Measurements from ENCODE around the gene GUCY1A2.

Gene GUCY1A2

GRCh38 chr11:106815209-106815608 is 203.1 kb downstream of the GUCY1A2 start:
- H3K27me3 ChIP-seq (ENCODE audit: control insufficient read depth in 3 of 3, insufficient read depth in 3 of 3, low read depth in 1 of 3, low read length in 3 of 3), result no peaks in the 10 kb centered on the region
- no peak overlapping the region for H4K91ac ChIP-seq (ENCODE audit: low read depth, low read length, poor library complexity)
- H3K27ac ChIP-seq (replicated peaks; ENCODE audit: low read length), result no peak overlapping the region

GRCh38 chr11:106813806-106814205 is 204.5 kb downstream of the GUCY1A2 start:
- H3K9ac ChIP-seq (ENCODE audit: low read depth, low read length, poor library complexity), result no peak overlapping the region
- H3K4me2 ChIP-seq (ENCODE audit: insufficient read depth, low read length, poor library complexity, severe bottlenecking), result no peak overlapping the region
- no peak overlapping the region for H2AFZ ChIP-seq (ENCODE audit: low read length)
- H2BK12ac ChIP-seq (ENCODE audit: low read length), result no peak overlapping the region
- H3K4me1 ChIP-seq (ENCODE audit: control insufficient read depth in 2 of 2, insufficient read depth in 1 of 2, low read depth in 1 of 2, low read length in 2 of 2), result no peaks in the 10 kb centered on the region
- no peaks in the 10 kb centered on the region for H3K36me3 ChIP-seq (replicated peaks in 1 of 2; ENCODE audit: control insufficient read depth in 2 of 2, insufficient read depth in 2 of 2, low read length in 2 of 2)
- H2BK15ac ChIP-seq (ENCODE audit: low read length), result no peak overlapping the region
- no peak for DNase-seq (ENCODE audit: low spot score)
- no peak overlapping the region for H2BK120ac ChIP-seq (ENCODE audit: low read depth, low read length)
- H3K79me1 ChIP-seq (ENCODE audit: low read depth, low read length), result no peaks in the 10 kb centered on the region
- no peak overlapping the region for H3K18ac ChIP-seq (ENCODE audit: low read length)
- H2BK5ac ChIP-seq (ENCODE audit: low read length), result no peak overlapping the region
- no peaks in the 10 kb centered on the region for H3K9me3 ChIP-seq (replicated peaks in 1 of 2; ENCODE audit: control insufficient read depth in 2 of 2, insufficient read depth in 1 of 2, low read depth in 1 of 2, low read length in 2 of 2)
- H3K4me3 ChIP-seq (ENCODE audit: low read length in 2 of 2), result no peak overlapping the region
- no peak overlapping the region for H3K23ac ChIP-seq (ENCODE audit: low read depth, low read length, poor library complexity)
- H4K8ac ChIP-seq (ENCODE audit: low read depth, low read length), result no peak overlapping the region
- no peak overlapping the region for H4K91ac ChIP-seq (ENCODE audit: low read depth, low read length, poor library complexity)
- WGBS, 2 donors (ENCODE audit: extremely low coverage in 2 of 2, insufficient read length in 2 of 2, insufficient replicate concordance in 1 of 2), result no CpG with 5 or more reads among the region's 1 CpG
- no peak overlapping the region for H2AK5ac ChIP-seq (ENCODE audit: low read depth, low read length)
- H3K14ac ChIP-seq (ENCODE audit: low read length), result no peak overlapping the region
- no peak overlapping the region for H3K4ac ChIP-seq (ENCODE audit: low read length)
- H3K27me3 ChIP-seq (ENCODE audit: control insufficient read depth in 3 of 3, insufficient read depth in 3 of 3, low read depth in 1 of 3, low read length in 3 of 3), result no peaks in the 10 kb centered on the region
- no peak overlapping the region for H3K27ac ChIP-seq (replicated peaks; ENCODE audit: low read length)

More at GRCh38 chr11:106815209-106815608, 203.1 kb downstream of the GUCY1A2 start:
- H3K36me3 ChIP-seq (replicated peaks in 1 of 2; ENCODE audit: control insufficient read depth in 2 of 2, insufficient read depth in 2 of 2, low read length in 2 of 2), result no peaks in the 10 kb centered on the region
- H2BK15ac ChIP-seq (ENCODE audit: low read length), result no peak overlapping the region
- H4K8ac ChIP-seq (ENCODE audit: low read depth, low read length), result no peak overlapping the region
- no peak overlapping the region for H2BK120ac ChIP-seq (ENCODE audit: low read depth, low read length)
- no peak overlapping the region for H3K9ac ChIP-seq (ENCODE audit: low read depth, low read length, poor library complexity)
- H3K14ac ChIP-seq (ENCODE audit: low read length), result no peak overlapping the region
- H2BK5ac ChIP-seq (ENCODE audit: low read length), result no peak overlapping the region
- no peaks in the 10 kb centered on the region for H3K9me3 ChIP-seq (replicated peaks in 1 of 2; ENCODE audit: control insufficient read depth in 2 of 2, insufficient read depth in 1 of 2, low read depth in 1 of 2, low read length in 2 of 2)
- H3K18ac ChIP-seq (ENCODE audit: low read length), result no peak overlapping the region
- no peak for DNase-seq (ENCODE audit: low spot score)
- H2AFZ ChIP-seq (ENCODE audit: low read length), result no peak overlapping the region
- no peak overlapping the region for H3K23ac ChIP-seq (ENCODE audit: low read depth, low read length, poor library complexity)
- H3K4me3 ChIP-seq (ENCODE audit: low read length in 2 of 2), result no peak overlapping the region
- H3K4me1 ChIP-seq (ENCODE audit: control insufficient read depth in 2 of 2, insufficient read depth in 1 of 2, low read depth in 1 of 2, low read length in 2 of 2), result no peaks in the 10 kb centered on the region
- no peak overlapping the region for H2AK5ac ChIP-seq (ENCODE audit: low read depth, low read length)
- no peak overlapping the region for H2BK12ac ChIP-seq (ENCODE audit: low read length)
- H3K4ac ChIP-seq (ENCODE audit: low read length), result no peak overlapping the region
- no peak overlapping the region for H3K4me2 ChIP-seq (ENCODE audit: insufficient read depth, low read length, poor library complexity, severe bottlenecking)
- no peaks in the 10 kb centered on the region for H3K79me1 ChIP-seq (ENCODE audit: low read depth, low read length)

- no peak overlapping the region for H3K9ac ChIP-seq (ENCODE audit: low read depth, low read length, poor library complexity)
- H3K14ac ChIP-seq (ENCODE audit: low read length), result no peak overlapping the region
- H3K4me3 ChIP-seq (ENCODE audit: low read length in 2 of 2), result no peak overlapping the region
These were observed 224.2 kb downstream of the GUCY1A2 start for GRCh38 chr11:106794058-106794457.

GRCh38 chr11:106789406-106789805 is 228.9 kb downstream of the GUCY1A2 start:
- Histone ChIP-seq H2BK15ac (ENCODE audit: low read length) (no peak overlapping the region), H3K27me3 (ENCODE audit: control insufficient read depth in 3 of 3, insufficient read depth in 3 of 3, low read depth in 1 of 3, low read length in 3 of 3) (no peaks in the 10 kb centered on the region), H3K9me3 (replicated peaks in 1 of 2; ENCODE audit: control insufficient read depth in 2 of 2, insufficient read depth in 1 of 2, low read depth in 1 of 2, low read length in 2 of 2) (no peaks in the 10 kb centered on the region), H3K4me2 (ENCODE audit: insufficient read depth, low read length, poor library complexity, severe bottlenecking) (no peak overlapping the region), H3K27ac (replicated peaks; ENCODE audit: low read length) (no peak overlapping the region), H3K79me1 (ENCODE audit: low read depth, low read length) (no peaks in the 10 kb centered on the region), H4K91ac (ENCODE audit: low read depth, low read length, poor library complexity) (no peak overlapping the region), H3K9ac (ENCODE audit: low read depth, low read length, poor library complexity) (no peak overlapping the region), H2BK12ac (ENCODE audit: low read length) (no peak overlapping the region), H2AFZ (ENCODE audit: low read length) (no peak overlapping the region), H3K4ac (ENCODE audit: low read length) (no peak overlapping the region), H2BK120ac (ENCODE audit: low read depth, low read length) (no peak overlapping the region), H3K23ac (ENCODE audit: low read depth, low read length, poor library complexity) (no peak overlapping the region), H2BK5ac (ENCODE audit: low read length) (no peak overlapping the region), H3K18ac (ENCODE audit: low read length) (no peak overlapping the region), H3K4me3 (ENCODE audit: low read length in 2 of 2) (no peak overlapping the region), H4K8ac (ENCODE audit: low read depth, low read length) (no peak overlapping the region), H3K36me3 (replicated peaks in 1 of 2; ENCODE audit: control insufficient read depth in 2 of 2, insufficient read depth in 2 of 2, low read length in 2 of 2) (no peaks in the 10 kb centered on the region), H3K14ac (ENCODE audit: low read length) (no peak overlapping the region), H2AK5ac (ENCODE audit: low read depth, low read length) (no peak overlapping the region), H3K4me1 (ENCODE audit: control insufficient read depth in 2 of 2, insufficient read depth in 1 of 2, low read depth in 1 of 2, low read length in 2 of 2) (no peaks in the 10 kb centered on the region)
- no CpG with 5 or more reads among the region's 3 CpGs for WGBS, 2 donors (ENCODE audit: extremely low coverage in 2 of 2, insufficient read length in 2 of 2, insufficient replicate concordance in 1 of 2)
- no peak for DNase-seq (ENCODE audit: low spot score)

More at GRCh38 chr11:106794058-106794457, 224.2 kb downstream of the GUCY1A2 start:
- Histone ChIP-seq H3K79me1 (ENCODE audit: low read depth, low read length) (no peaks in the 10 kb centered on the region), H4K91ac (ENCODE audit: low read depth, low read length, poor library complexity) (no peak overlapping the region), H3K9me3 (replicated peaks in 1 of 2; ENCODE audit: control insufficient read depth in 2 of 2, insufficient read depth in 1 of 2, low read depth in 1 of 2, low read length in 2 of 2) (no peaks in the 10 kb centered on the region), H2BK120ac (ENCODE audit: low read depth, low read length) (no peak overlapping the region), H3K4me1 (ENCODE audit: control insufficient read depth in 2 of 2, insufficient read depth in 1 of 2, low read depth in 1 of 2, low read length in 2 of 2) (no peaks in the 10 kb centered on the region), H2BK12ac (ENCODE audit: low read length) (no peak overlapping the region), H3K27ac (replicated peaks; ENCODE audit: low read length) (no peak overlapping the region), H3K4ac (ENCODE audit: low read length) (no peak overlapping the region), H3K27me3 (ENCODE audit: control insufficient read depth in 3 of 3, insufficient read depth in 3 of 3, low read depth in 1 of 3, low read length in 3 of 3) (no peaks in the 10 kb centered on the region), H2BK5ac (ENCODE audit: low read length) (no peak overlapping the region), H3K4me2 (ENCODE audit: insufficient read depth, low read length, poor library complexity, severe bottlenecking) (no peak overlapping the region), H2AK5ac (ENCODE audit: low read depth, low read length) (no peak overlapping the region), H2AFZ (ENCODE audit: low read length) (no peak overlapping the region), H4K8ac (ENCODE audit: low read depth, low read length) (no peak overlapping the region), H3K36me3 (replicated peaks in 1 of 2; ENCODE audit: control insufficient read depth in 2 of 2, insufficient read depth in 2 of 2, low read length in 2 of 2) (no peaks in the 10 kb centered on the region), H3K23ac (ENCODE audit: low read depth, low read length, poor library complexity) (no peak overlapping the region), H3K18ac (ENCODE audit: low read length) (no peak overlapping the region), H2BK15ac (ENCODE audit: low read length) (no peak overlapping the region)
- DNase-seq (ENCODE audit: low spot score), result no peak
